HEK293 (cell line): ENCODE results near the gene CLNK.

ENCODE experiments used
- YY1 ChIP-seq: fragments of 450-650 bp; formaldehyde crosslinking; IDR thresholded peaks from 2 replicates; pipeline ENCODE4 v1.5.1; 2018; ENCODE audit warnings: missing biosample characterization, missing genetic modification characterization
- ZBTB26 ChIP-seq: fragments of 450-650 bp; formaldehyde crosslinking; optimal IDR thresholded peaks from 2 replicates; pipeline ENCODE3; 2016; ENCODE audit warnings: missing biosample characterization, mild to moderate bottlenecking, missing genetic modification characterization
- ZNF335 ChIP-seq: fragments of 450-650 bp; formaldehyde crosslinking; conservative IDR thresholded peaks from 2 replicates; pipeline ENCODE4 v1.5.1; 2016; ENCODE audit warnings: missing biosample characterization, missing genetic modification characterization
- ZNF76 ChIP-seq: fragments of 450-650 bp; formaldehyde crosslinking; IDR thresholded peaks from 2 replicates; pipeline ENCODE4; 2016; ENCODE audit warnings: low read depth, missing biosample characterization, missing genetic modification characterization, borderline replicate concordance

- TF ChIP-seq ZNF76 (tag by site-specific recombination), result no peak
- no peak for TF ChIP-seq ZNF335 (tag by site-specific recombination)
- TF ChIP-seq ZBTB26 (tag by site-specific recombination), result no peak
- TF ChIP-seq YY1, result no peak
Observed at GRCh38 chr4:10673817-10674369, 10.7 kb downstream of the CLNK start.
